ENCODE data around the gene LCP1. TPM values are rescaled to one million over a fixed set of nuclear protein-coding genes. Genes with fewer than 3 reads are reported as not detected.

The LCP1 gene
- total RNA-seq, 2 donors from 2014 or later: 58.1 to 177 TPM

GRCh38 chr13:46116653-46117502, 65.1 kb downstream of the LCP1 start:
- intact Hi-C loops (cut with DNase I): no loop called here
- no peaks in the 10 kb centered on the region for H3K9me3 ChIP-seq
- H3K27me3 ChIP-seq (replicated peaks; ENCODE audit: insufficient read depth): no peaks in the 10 kb centered on the region
- no peak overlapping the region for H3K27ac ChIP-seq
- 78% methylated on average over 4 of the region's 4 CpGs for WGBS
- H3K36me3 ChIP-seq: no peaks in the 10 kb centered on the region
- DNase-seq (ENCODE audit: low spot score): no peak
- H3K4me1 ChIP-seq (replicated peaks): no peaks in the 10 kb centered on the region
- H3K4me3 ChIP-seq: no peak overlapping the region
- TF ChIP-seq POLR2AphosphoS5 (IDR thresholded peaks at IDR 0.05): no peak
- no peak for TF ChIP-seq CTCF (IDR thresholded peaks at IDR 0.05)
- TF ChIP-seq POLR2A (IDR thresholded peaks at IDR 0.05): no peak

- Histone ChIP-seq H3K4me1 (replicated peaks) (no peaks in the 10 kb centered on the region), H3K27ac (no peak overlapping the region), H3K4me3 (no peak overlapping the region), H3K9me3 (no peaks in the 10 kb centered on the region), H3K27me3 (replicated peaks; ENCODE audit: insufficient read depth) (no peaks in the 10 kb centered on the region), H3K36me3 (no peaks in the 10 kb centered on the region)
- DNase-seq (ENCODE audit: low spot score): no peak
- intact Hi-C loops (cut with DNase I): no loop called here
- 89% methylated on average over 9 of the region's 9 CpGs for WGBS
- no peak for TF ChIP-seq POLR2A (IDR thresholded peaks at IDR 0.05)
- no peak for TF ChIP-seq CTCF (IDR thresholded peaks at IDR 0.05)
- TF ChIP-seq POLR2AphosphoS5 (IDR thresholded peaks at IDR 0.05): no peak
Measured at GRCh38 chr13:46114613-46115012, 67.4 kb downstream of the LCP1 start.

- no peaks in the 10 kb centered on the region for H3K9me3 ChIP-seq
- no peak for TF ChIP-seq POLR2AphosphoS5 (IDR thresholded peaks at IDR 0.05)
- TF ChIP-seq POLR2A (IDR thresholded peaks at IDR 0.05): no peak
- no peak for TF ChIP-seq CTCF (IDR thresholded peaks at IDR 0.05)
- no peak for DNase-seq (ENCODE audit: low spot score)
- H3K4me3 ChIP-seq: no peak overlapping the region
- WGBS: 92% methylated on average over 2 of the region's 2 CpGs
- H3K27me3 ChIP-seq (replicated peaks; ENCODE audit: insufficient read depth): no peaks in the 10 kb centered on the region
- no peaks in the 10 kb centered on the region for H3K4me1 ChIP-seq (replicated peaks)
- intact Hi-C loops (cut with DNase I): no loop called here
- no peaks in the 10 kb centered on the region for H3K36me3 ChIP-seq
- no peak overlapping the region for H3K27ac ChIP-seq
Measured at GRCh38 chr13:46113596-46113995, 68.4 kb downstream of the LCP1 start.

- TF ChIP-seq POLR2A (IDR thresholded peaks at IDR 0.05) (no peak), POLR2AphosphoS5 (IDR thresholded peaks at IDR 0.05) (no peak), CTCF (IDR thresholded peaks at IDR 0.05) (no peak)
- no peaks in the 10 kb centered on the region for H3K9me3 ChIP-seq
- no peaks in the 10 kb centered on the region for H3K27me3 ChIP-seq (replicated peaks; ENCODE audit: insufficient read depth)
- intact Hi-C loops (cut with DNase I): no loop called here
- H3K4me1 ChIP-seq (replicated peaks): no peaks in the 10 kb centered on the region
- DNase-seq (ENCODE audit: low spot score): no peak
- H3K27ac ChIP-seq: no peak overlapping the region
- no peak overlapping the region for H3K4me3 ChIP-seq
- H3K36me3 ChIP-seq: no peaks in the 10 kb centered on the region
Measured at GRCh38 chr13:46111151-46111550, 70.8 kb downstream of the LCP1 start.

- Histone ChIP-seq H3K4me1 (replicated peaks) (no peaks in the 10 kb centered on the region), H3K9me3 (no peaks in the 10 kb centered on the region), H3K27ac (no peak overlapping the region), H3K36me3 (no peaks in the 10 kb centered on the region), H3K27me3 (replicated peaks; ENCODE audit: insufficient read depth) (no peaks in the 10 kb centered on the region), H3K4me3 (no peak overlapping the region)
- no peak for DNase-seq (ENCODE audit: low spot score)
- WGBS: 71% methylated on average over 4 of the region's 4 CpGs
- no peak for TF ChIP-seq CTCF (IDR thresholded peaks at IDR 0.05)
- no peak for TF ChIP-seq POLR2AphosphoS5 (IDR thresholded peaks at IDR 0.05)
- no peak for TF ChIP-seq POLR2A (IDR thresholded peaks at IDR 0.05)
- intact Hi-C loops (cut with DNase I): no loop called here
Measured at GRCh38 chr13:46109451-46109850, 72.5 kb downstream of the LCP1 start.

Data from prostate gland (tissue), 2 donors.